SU-DHL-6 (cell line): ENCODE data around the gene PCDHA11.
"Not testable (repeated sequence)": the region's sequence is repeated elsewhere in the genome, so short reads cannot be mapped to it uniquely, and the experiment has no call there.

Source experiments
- H2AFZ ChIP-seq: fragments of 200-600 bp; sonication (generic); 2 replicates; pipeline ENCODE4 v1.6.1; 2014; ENCODE audit warnings: low read depth, mild to moderate bottlenecking, moderate library complexity, mixed read lengths, antibody characterized with exemption, low read length; ENCODE audit not compliant: severe bottlenecking
- H3F3A ChIP-seq: fragments of 200-600 bp; shearing (Covaris generic); 2 replicates; pipeline ENCODE4 v1.6.0; 2016; ENCODE audit warnings: antibody characterized with exemption, mild to moderate bottlenecking; ENCODE audit not compliant: insufficient read depth
- H3K27ac ChIP-seq: fragments of 200-600 bp; sonication (generic); 2 replicates; pipeline ENCODE4 v1.5.1; 2016; ENCODE audit warnings: low read depth, mild to moderate bottlenecking, low read length, moderate library complexity, mixed read lengths
- H3K27me3 ChIP-seq: fragments of 200-600 bp; sonication (generic), shearing (Covaris generic); 2 replicates; pipeline ENCODE4 v1.6.0; 2014; ENCODE audit warnings: mild to moderate bottlenecking, low read length
- H3K36me3 ChIP-seq: fragments of 200-600 bp; sonication (generic); 2 replicates; pipeline ENCODE4 v1.6.1; 2014; ENCODE audit warnings: mild to moderate bottlenecking, low read length, mixed read lengths
- H3K4me2 ChIP-seq: fragments of 300-600, 200-600 bp; shearing (Covaris generic), sonication (generic); 2 replicates; pipeline ENCODE4 v1.6.0; 2014; ENCODE audit warnings: low read length, low read depth, mild to moderate bottlenecking; ENCODE audit not compliant: poor library complexity, severe bottlenecking
- H3K4me3 ChIP-seq: fragments of 200-600 bp; sonication (generic); 2 replicates; pipeline ENCODE4 v1.5.1; 2014; ENCODE audit warnings: antibody characterized with exemption, low read length, mild to moderate bottlenecking, mixed read lengths; ENCODE audit not compliant: insufficient read depth, poor library complexity, severe bottlenecking
- H3K79me2 ChIP-seq: fragments of 200-600 bp; sonication (generic); 2 replicates; pipeline ENCODE4 v1.6.1; 2014; ENCODE audit warnings: mild to moderate bottlenecking, low read length, moderate library complexity; ENCODE audit not compliant: insufficient read depth
- H3K9ac ChIP-seq: fragments of 200-600 bp; sonication (generic); 2 replicates; pipeline ENCODE4 v1.7.0; 2014; ENCODE audit warnings: mild to moderate bottlenecking, low read length
- H3K9me2 ChIP-seq: fragments of 200-600 bp; sonication (generic); replicated peaks from 2 replicates; pipeline ENCODE4 v1.6.1; 2014; ENCODE audit warnings: low read length; ENCODE audit not compliant: insufficient read depth
- H3K9me3 ChIP-seq: fragments of 200-600 bp; sonication (generic); 2 replicates; pipeline ENCODE4 v1.6.1; 2014; ENCODE audit warnings: low read length, mixed read lengths; ENCODE audit not compliant: insufficient read depth
- H4K20me1 ChIP-seq: fragments of 200-600 bp; sonication (generic); 2 replicates; pipeline ENCODE4 v1.6.1; 2014; ENCODE audit warnings: low read depth, mild to moderate bottlenecking, antibody characterized with exemption, low read length, moderate library complexity, mixed read lengths
- CTCF ChIP-seq: fragments of 200-600 bp; sonication (generic); IDR thresholded peaks from one replicate; pipeline ENCODE4 v1.5.1; 2017; ENCODE audit warnings: antibody characterized with exemption, mild to moderate bottlenecking, low read length, moderate library complexity; ENCODE audit not compliant: insufficient read depth, poor library complexity, severe bottlenecking
- EZH2phosphoT487 ChIP-seq: fragments of 200-600 bp; sonication (generic), shearing (Covaris generic); conservative IDR thresholded peaks from 2 replicates; pipeline ENCODE4 v1.6.1; 2018; ENCODE audit warnings: mild to moderate bottlenecking, antibody characterized with exemption, low read length, moderate library complexity, mixed read lengths

Gene PCDHA11

GRCh38 chr5:140823475-140823874, 45.3 kb upstream of the PCDHA11 start:
- H3K27me3 ChIP-seq: no peaks in the 10 kb centered on the region
- H3K9ac ChIP-seq: no peak overlapping the region
- no peaks in the 10 kb centered on the region for H4K20me1 ChIP-seq
- H3F3A ChIP-seq: no peaks in the 10 kb centered on the region
- TF ChIP-seq EZH2phosphoT487 (no peak), CTCF (no peak)
- no peak overlapping the region for H3K27ac ChIP-seq
- no peaks in the 10 kb centered on the region for H3K9me2 ChIP-seq
- no peaks in the 10 kb centered on the region for H3K79me2 ChIP-seq
- H3K4me2 ChIP-seq: no peak overlapping the region
- H3K4me3 ChIP-seq: no peak overlapping the region
- H3K36me3 ChIP-seq: no peaks in the 10 kb centered on the region
- no peaks in the 10 kb centered on the region for H3K9me3 ChIP-seq
- no peak overlapping the region for H2AFZ ChIP-seq

DNA sequence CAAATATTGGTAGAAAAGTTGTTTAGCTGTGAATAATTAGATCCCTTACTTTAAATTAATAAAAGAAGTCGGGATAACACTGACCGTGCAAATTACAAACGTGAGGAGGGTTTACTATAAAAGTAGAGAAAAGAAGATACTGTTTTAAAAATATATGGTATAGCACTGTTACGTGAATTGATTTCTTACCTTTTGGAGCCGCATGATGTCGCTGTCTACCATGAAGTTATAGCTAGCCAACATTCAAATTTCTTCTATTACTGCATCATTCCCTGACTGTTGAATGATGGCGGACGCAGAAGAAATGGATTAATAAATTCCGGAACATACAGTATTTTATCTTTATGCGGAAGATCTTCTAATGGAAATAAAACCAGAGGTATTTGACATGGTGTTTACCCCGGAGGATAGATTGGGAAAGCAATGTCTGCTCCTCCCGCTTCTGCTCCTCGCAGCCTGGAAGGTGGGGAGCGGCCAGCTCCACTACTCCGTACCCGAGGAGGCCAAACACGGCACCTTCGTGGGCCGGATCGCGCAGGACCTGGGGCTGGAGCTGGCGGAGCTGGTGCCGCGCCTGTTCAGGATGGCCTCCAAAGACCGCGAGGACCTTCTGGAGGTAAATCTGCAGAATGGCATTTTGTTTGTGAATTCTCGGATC, 40.9 kb upstream of the PCDHA11 start, which contains the start of gene PCDHA6:
PCDHA6 (plus strand) TSS at position 257 of the 658 bp plus-strand sequence; CDS start at position 389, 132 bp downstream.
- Histone ChIP-seq H3F3A (no peaks in the 10 kb centered on the region), H4K20me1 (no peaks in the 10 kb centered on the region), H3K27ac (no peak within 1 kb of the TSS), H3K4me3 (no peak within 1 kb of the TSS), H3K9ac (no peak within 1 kb of the TSS), H3K79me2 (no peaks in the 10 kb centered on the region), H3K9me3 (no peaks in the 10 kb centered on the region), H2AFZ (no peak within 1 kb of the TSS), H3K36me3 (no peaks in the 10 kb centered on the region), H3K4me2 (no peak within 1 kb of the TSS), H3K27me3 (no peaks in the 10 kb centered on the region), H3K9me2 (no peaks in the 10 kb centered on the region)
- TF ChIP-seq CTCF (no peak), EZH2phosphoT487 (no peak)

DNA sequence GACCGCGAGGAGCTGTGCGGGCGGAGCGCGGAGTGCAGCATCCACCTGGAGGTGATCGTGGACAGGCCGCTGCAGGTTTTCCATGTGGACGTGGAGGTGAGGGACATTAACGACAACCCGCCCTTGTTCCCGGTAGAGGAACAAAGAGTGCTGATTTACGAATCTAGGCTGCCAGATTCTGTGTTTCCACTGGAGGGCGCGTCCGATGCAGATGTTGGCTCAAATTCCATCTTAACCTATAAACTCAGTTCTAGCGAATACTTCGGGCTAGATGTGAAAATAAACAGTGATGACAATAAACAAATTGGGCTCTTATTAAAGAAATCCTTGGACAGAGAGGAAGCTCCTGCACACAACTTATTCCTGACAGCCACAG, 40.4 kb upstream of the PCDHA11 start:
- no peaks in the 10 kb centered on the region for H3K36me3 ChIP-seq
- H2AFZ ChIP-seq: no peak overlapping the region
- no peaks in the 10 kb centered on the region for H3K9me2 ChIP-seq
- no peak for TF ChIP-seq EZH2phosphoT487
- TF ChIP-seq CTCF: no peak
- H3K9ac ChIP-seq: no peak overlapping the region
- no peak overlapping the region for H3K27ac ChIP-seq
- H3K79me2 ChIP-seq: no peaks in the 10 kb centered on the region
- no peaks in the 10 kb centered on the region for H3F3A ChIP-seq
- H3K27me3 ChIP-seq: no peaks in the 10 kb centered on the region
- H3K4me2 ChIP-seq: no peak overlapping the region
- no peak overlapping the region for H3K4me3 ChIP-seq
- H3K9me3 ChIP-seq: no peaks in the 10 kb centered on the region
- H4K20me1 ChIP-seq: no peaks in the 10 kb centered on the region

DNA sequence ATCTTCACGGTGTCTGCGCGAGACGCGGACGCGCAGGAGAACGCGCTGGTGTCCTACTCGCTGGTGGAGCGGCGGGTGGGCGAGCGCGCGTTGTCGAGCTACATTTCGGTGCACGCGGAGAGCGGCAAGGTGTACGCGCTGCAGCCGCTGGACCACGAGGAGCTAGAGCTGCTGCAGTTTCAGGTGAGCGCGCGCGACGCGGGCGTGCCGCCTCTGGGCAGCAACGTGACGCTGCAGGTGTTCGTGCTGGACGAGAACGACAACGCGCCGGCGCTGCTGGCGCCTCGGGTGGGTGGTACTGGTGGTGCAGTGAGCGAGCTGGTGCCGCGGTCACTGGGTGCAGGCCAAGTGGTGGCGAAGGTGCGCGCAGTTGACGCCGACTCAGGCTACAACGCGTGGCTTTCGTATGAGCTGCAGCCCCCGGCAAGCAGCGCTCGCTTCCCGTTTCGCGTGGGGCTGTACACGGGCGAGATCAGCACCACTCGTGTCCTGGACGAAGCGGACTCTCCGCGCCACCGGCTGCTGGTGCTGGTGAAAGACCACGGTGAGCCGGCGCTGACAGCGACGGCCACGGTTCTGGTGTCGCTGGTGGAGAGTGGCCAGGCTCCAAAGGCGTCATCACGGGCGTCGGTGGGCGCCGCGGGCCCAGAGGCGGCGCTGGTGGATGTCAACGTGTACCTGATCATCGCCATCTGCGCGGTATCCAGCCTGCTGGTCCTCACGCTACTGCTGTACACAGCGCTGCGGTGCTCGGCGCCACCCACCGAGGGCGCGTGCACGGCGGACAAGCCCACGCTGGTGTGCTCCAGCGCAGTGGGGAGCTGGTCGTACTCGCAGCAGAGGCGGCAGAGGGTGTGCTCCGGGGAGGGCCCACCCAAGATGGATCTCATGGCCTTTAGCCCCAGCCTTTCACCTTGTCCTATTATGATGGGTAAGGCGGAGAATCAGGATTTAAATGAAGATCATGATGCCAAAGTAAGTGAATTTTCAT, 39.0 kb upstream of the PCDHA11 start:
- H3K79me2 ChIP-seq, H3F3A ChIP-seq, H4K20me1 ChIP-seq, H3K36me3 ChIP-seq, H3K9ac ChIP-seq, H2AFZ ChIP-seq, H3K4me2 ChIP-seq, H3K27me3 ChIP-seq, H3K9me3 ChIP-seq, H3K4me3 ChIP-seq, H3K9me2 ChIP-seq, H3K27ac ChIP-seq: not testable (repeated sequence)
